ENCODE data around the gene EXOC2.

EXOC2 gene

GRCh38 chr6:467111-467510 lies 225.8 kb downstream of the EXOC2 start:
- H3K9ac ChIP-seq: no peak overlapping the region
- H3K27me3 ChIP-seq (ENCODE audit: control insufficient read depth, insufficient read depth, low read length): no peaks in the 10 kb centered on the region
- no peak overlapping the region for H2AFZ ChIP-seq
- no peaks in the 10 kb centered on the region for H3K79me2 ChIP-seq
- H3K4me1 ChIP-seq: no peaks in the 10 kb centered on the region
- H3K4me2 ChIP-seq (ENCODE audit: low read length): no peak overlapping the region
- H3K36me3 ChIP-seq (ENCODE audit: control insufficient read depth, insufficient read depth, low read length): no peaks in the 10 kb centered on the region
- TF ChIP-seq CTCF (IDR thresholded peaks at IDR 0.05): no peak
- no peak overlapping the region for H3K4me3 ChIP-seq (ENCODE audit: low read depth, low read length)
- no peaks in the 10 kb centered on the region for H3K9me3 ChIP-seq (ENCODE audit: control insufficient read depth, low read length)
- no peak overlapping the region for H3K27ac ChIP-seq

GRCh38 chr6:466564-466963 lies 226.4 kb downstream of the EXOC2 start:
- no peaks in the 10 kb centered on the region for H3K36me3 ChIP-seq (ENCODE audit: control insufficient read depth, insufficient read depth, low read length)
- H3K4me3 ChIP-seq (ENCODE audit: low read depth, low read length): no peak overlapping the region
- no peaks in the 10 kb centered on the region for H3K4me1 ChIP-seq
- no peaks in the 10 kb centered on the region for H3K9me3 ChIP-seq (ENCODE audit: control insufficient read depth, low read length)
- H3K79me2 ChIP-seq: no peaks in the 10 kb centered on the region
- H2AFZ ChIP-seq: no peak overlapping the region
- H3K27me3 ChIP-seq (ENCODE audit: control insufficient read depth, insufficient read depth, low read length): no peaks in the 10 kb centered on the region
- TF ChIP-seq CTCF (IDR thresholded peaks at IDR 0.05): no peak
- H3K4me2 ChIP-seq (ENCODE audit: low read length): no peak overlapping the region
- no peak overlapping the region for H3K27ac ChIP-seq
- no peak overlapping the region for H3K9ac ChIP-seq

- Histone ChIP-seq H3K27ac (no peak overlapping the region), H3K27me3 (ENCODE audit: control insufficient read depth, insufficient read depth, low read length) (no peaks in the 10 kb centered on the region)
- no peak for TF ChIP-seq CTCF (IDR thresholded peaks at IDR 0.05)
Observed at GRCh38 chr6:465531-466348, 227.2 kb downstream of the EXOC2 start.

GRCh38 chr6:456887-457286 lies 236.1 kb downstream of the EXOC2 start:
- H3K27ac ChIP-seq: no peak overlapping the region

More at GRCh38 chr6:465531-466348, 227.2 kb downstream of the EXOC2 start:
- H3K4me1 ChIP-seq: no peaks in the 10 kb centered on the region
- H3K36me3 ChIP-seq (ENCODE audit: control insufficient read depth, insufficient read depth, low read length): no peaks in the 10 kb centered on the region
- H3K4me2 ChIP-seq (ENCODE audit: low read length): no peak overlapping the region
- H2AFZ ChIP-seq: no peak overlapping the region
- H3K79me2 ChIP-seq: no peaks in the 10 kb centered on the region
- no peak overlapping the region for H3K9ac ChIP-seq
- no peaks in the 10 kb centered on the region for H3K9me3 ChIP-seq (ENCODE audit: control insufficient read depth, low read length)
- no peak overlapping the region for H3K4me3 ChIP-seq (ENCODE audit: low read depth, low read length)

More at GRCh38 chr6:456887-457286, 236.1 kb downstream of the EXOC2 start:
- Histone ChIP-seq H3K9me3 (ENCODE audit: control insufficient read depth, low read length) (no peaks in the 10 kb centered on the region), H3K4me1 (no peaks in the 10 kb centered on the region), H3K4me2 (ENCODE audit: low read length) (no peak overlapping the region), H3K9ac (no peak overlapping the region), H3K79me2 (no peaks in the 10 kb centered on the region), H2AFZ (no peak overlapping the region), H3K36me3 (ENCODE audit: control insufficient read depth, insufficient read depth, low read length) (no peaks in the 10 kb centered on the region), H3K27me3 (ENCODE audit: control insufficient read depth, insufficient read depth, low read length) (no peaks in the 10 kb centered on the region), H3K4me3 (ENCODE audit: low read depth, low read length) (no peak overlapping the region)
- TF ChIP-seq CTCF (IDR thresholded peaks at IDR 0.05): no peak

Data from parathyroid adenoma (tissue), 2 donors.